ENCODE measurements around the gene SELENOO. TPM values are rescaled to one million over a fixed set of nuclear protein-coding genes. Genes with fewer than 3 reads are reported as not detected.

SELENOO gene
- total RNA-seq, 4 donors from 2014 or later = 20.7 to 50.6 (median 31.0) TPM

- Histone ChIP-seq H3K27me3 (no peaks in the 10 kb centered on the region), H3K36me3 (no peaks in the 10 kb centered on the region), H3K4me3 (replicated peaks in 1 of 3) (peak overlapping the region in 1 of 3 donors; percentile 46), H3K9me3 (no peaks in the 10 kb centered on the region), H3K4me1 (peaks cover 5 to 16% of the 10 kb centered on the region in 2 donors), H3K27ac (no peak overlapping the region)
- TF ChIP-seq POLR2A (IDR thresholded peaks at IDR 0.05) (peak in 1 of 2 donors; percentile 39), CTCF (IDR thresholded peaks at IDR 0.05) (peak in 1 of 6 experiments; percentile 14)
- DNase-seq = peak; percentile 46 to 50
- intact Hi-C loops (cut with DNase I) = no loop called here
- 4% methylated on average over 5 of the region's 70 CpGs; no CpG with 5 or more reads in 1 of the 2 donors for WGBS, 2 donors
Measured at GRCh38 chr22:50169774-50170341, 31.0 kb upstream of the SELENOO start.

- H3K36me3 ChIP-seq = no peaks in the 10 kb centered on the region
- H3K4me3 ChIP-seq (replicated peaks in 1 of 3) = peak within 1 kb of the TSS in 2 of 3 donors; percentile 35 to 50
- H3K9me3 ChIP-seq = no peaks in the 10 kb centered on the region
- 22 to 42% methylated on average over 6 to 7 of the region's 105 CpGs for WGBS, 2 donors
- TF ChIP-seq POLR2A (IDR thresholded peaks at IDR 0.05) (peak in 1 of 2 donors; percentile 14), CTCF (IDR thresholded peaks at IDR 0.05) (no peak)
- peaks cover 5 to 16% of the 10 kb centered on the region in 2 donors for H3K4me1 ChIP-seq
- no peak within 1 kb of the TSS for H3K27ac ChIP-seq
- peak; percentile 34 to 36 for DNase-seq
- intact Hi-C loops (cut with DNase I) = no loop called here
- H3K27me3 ChIP-seq = no peaks in the 10 kb centered on the region
Measured at GRCh38 chr22:50170453-50171318, 30.1 kb upstream of the SELENOO start, which contains the start of gene PANX2. Gene PANX2, plus strand, starts transcription at chr22:50170731. Its CDS starts 0 bp downstream, at chr22:50170731.

- H3K27me3 ChIP-seq = no peaks in the 10 kb centered on the region
- peak overlapping the region in 2 of 3 donors; percentile 35 to 50 for H3K4me3 ChIP-seq (replicated peaks in 1 of 3)
- H3K4me1 ChIP-seq = peaks cover 5 to 16% of the 10 kb centered on the region in 2 donors
- intact Hi-C loops (cut with DNase I) = no loop called here
- H3K36me3 ChIP-seq = no peaks in the 10 kb centered on the region
- H3K9me3 ChIP-seq = no peaks in the 10 kb centered on the region
- TF ChIP-seq POLR2A (IDR thresholded peaks at IDR 0.05) (no peak), CTCF (IDR thresholded peaks at IDR 0.05) (no peak)
- peak; percentile 38 to 43 for DNase-seq
- 51 to 57% methylated on average over 5 to 7 of the region's 15 CpGs for WGBS, 2 donors
- no peak overlapping the region for H3K27ac ChIP-seq
Measured at GRCh38 chr22:50171319-50171964, 29.4 kb upstream of the SELENOO start.

- TF ChIP-seq CTCF (IDR thresholded peaks at IDR 0.05) (no peak), POLR2A (IDR thresholded peaks at IDR 0.05) (no peak)
- no peak for DNase-seq
- 71 to 92% methylated on average over 9 of the region's 13 CpGs for WGBS, 2 donors
- Histone ChIP-seq H3K27ac (no peak overlapping the region), H3K4me3 (replicated peaks in 1 of 3) (no peak overlapping the region), H3K36me3 (no peaks in the 10 kb centered on the region), H3K4me1 (peaks cover 5 to 16% of the 10 kb centered on the region in 2 donors), H3K9me3 (no peaks in the 10 kb centered on the region), H3K27me3 (no peaks in the 10 kb centered on the region)
- intact Hi-C loops (cut with DNase I) = no loop called here
Measured at GRCh38 chr22:50171965-50172421, 28.8 kb upstream of the SELENOO start.

Data from thyroid gland (tissue), 4 donors.